ENCODE measurements around the gene LRCOL1.

DNA sequence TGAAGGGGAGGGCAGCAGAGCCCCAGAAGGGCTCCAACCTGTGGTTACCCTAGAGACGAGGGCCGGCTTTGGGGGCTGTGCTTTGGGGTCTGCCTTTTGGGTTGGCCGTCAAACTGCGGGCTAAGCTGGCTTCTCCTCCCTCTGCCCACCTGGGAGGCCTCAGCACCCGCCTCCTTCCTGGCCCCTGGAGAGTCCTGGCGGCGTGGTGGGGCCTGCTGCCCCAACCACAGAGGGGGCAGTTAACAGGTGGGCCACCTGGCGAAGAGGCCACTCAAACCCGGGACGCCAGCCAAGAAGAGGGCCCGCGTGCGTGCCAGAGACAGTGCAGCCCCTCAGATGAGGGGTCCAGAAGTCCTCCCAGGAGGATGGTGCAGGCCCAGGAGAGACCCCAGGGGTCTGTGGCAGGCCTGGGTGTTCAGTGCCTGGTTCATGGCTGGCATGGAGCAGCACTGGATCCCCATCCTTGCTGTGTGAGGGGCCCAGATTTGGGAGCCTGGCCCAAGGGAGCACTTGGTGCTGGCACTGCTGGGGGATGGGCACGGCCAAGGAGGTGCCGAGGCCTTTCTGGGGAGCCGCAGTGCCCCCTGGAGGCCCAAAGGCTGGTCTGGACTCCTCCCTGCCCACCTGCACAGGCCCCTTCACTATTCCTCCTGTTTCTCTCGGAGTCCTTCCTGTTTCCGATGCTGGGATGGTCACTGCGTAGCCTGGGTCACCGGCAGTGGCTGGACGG is 48.8 kb downstream of the LRCOL1 start:
- TF ChIP-seq CTCF (IDR thresholded peaks at IDR 0.05) (peak; percentile 72), POLR2AphosphoS5 (IDR thresholded peaks at IDR 0.05; ENCODE audit: low read depth, low read length) (no peak)

Measured in Panc1 (cell line).